GM23248 (cell line): ENCODE measurements around the gene TMEM178B. TPM values are rescaled to one million over a fixed set of nuclear protein-coding genes. Genes with fewer than 3 reads are reported as not detected.

Experiments used
- DNase-seq: peaks from one replicate; pipeline ENCODE4 v3.0.0-alpha.2; 2015
- H2AFZ ChIP-seq: fragments of 200-600 bp; sonication (generic); 2 replicates; pipeline ENCODE4 v1.6.1; 2016; ENCODE audit warnings: antibody characterized with exemption
- H3F3A ChIP-seq: fragments of 200-600 bp; sonication (generic); 2 replicates; pipeline ENCODE4 v1.6.1; 2016; ENCODE audit warnings: mild to moderate bottlenecking, antibody characterized with exemption, mixed run types; ENCODE audit not compliant: insufficient read depth
- H3K27ac ChIP-seq: fragments of 200-600 bp; sonication (generic); 2 replicates; pipeline ENCODE4 v1.5.1; 2016; ENCODE audit warnings: mild to moderate bottlenecking
- H3K27me3 ChIP-seq: fragments of 200-600 bp; sonication (generic); replicated peaks from 2 replicates; pipeline ENCODE4 v1.6.1; 2016; ENCODE audit warnings: mild to moderate bottlenecking; ENCODE audit not compliant: insufficient read depth
- H3K36me3 ChIP-seq: fragments of 200-600 bp; sonication (generic); 2 replicates; pipeline ENCODE4 v1.6.1; 2016; ENCODE audit warnings: low read depth, mild to moderate bottlenecking
- H3K4me1 ChIP-seq: fragments of 200-600 bp; sonication (generic); 2 replicates; pipeline ENCODE4 v1.6.1; 2016; ENCODE audit warnings: mild to moderate bottlenecking; ENCODE audit not compliant: insufficient read depth
- H3K4me2 ChIP-seq: fragments of 200-600 bp; sonication (generic); one replicate; pipeline ENCODE4 v1.6.1; 2016; ENCODE audit warnings: mild to moderate bottlenecking; ENCODE audit not compliant: unreplicated experiment
- H3K4me3 ChIP-seq: fragments of 200-600 bp; sonication (generic); 2 replicates; pipeline ENCODE4 v1.5.1; 2016; ENCODE audit warnings: mild to moderate bottlenecking
- H3K79me2 ChIP-seq: fragments of 200-600 bp; sonication (generic); 2 replicates; pipeline ENCODE4 v1.6.1; 2016; ENCODE audit warnings: mild to moderate bottlenecking; ENCODE audit not compliant: insufficient read depth
- H3K9ac ChIP-seq: fragments of 200-600 bp; sonication (generic); 2 replicates; pipeline ENCODE4 v1.6.1; 2016; ENCODE audit warnings: mild to moderate bottlenecking
- H3K9me2 ChIP-seq: fragments of 200-600 bp; sonication (generic); 2 replicates; pipeline ENCODE4 v1.6.1; 2016; ENCODE audit warnings: mixed run types, mild to moderate bottlenecking, moderate library complexity; ENCODE audit not compliant: insufficient read depth
- H3K9me3 ChIP-seq: fragments of 200-600 bp; sonication (generic); one replicate; pipeline ENCODE4 v1.6.1; 2017; ENCODE audit warnings: low read depth
- H4K20me1 ChIP-seq: fragments of 200-600 bp; sonication (generic); 2 replicates; pipeline ENCODE4 v1.6.0; 2016; ENCODE audit not compliant: insufficient read depth
- EZH2 ChIP-seq: fragments of 200-600 bp; sonication (generic); IDR thresholded peaks from 2 replicates; pipeline ENCODE4 v1.6.1; 2018; ENCODE audit warnings: antibody characterized with exemption, mild to moderate bottlenecking; ENCODE audit not compliant: insufficient read depth, poor library complexity, severe bottlenecking
- EZH2phosphoT487 ChIP-seq: fragments of 200-600 bp; sonication (generic); IDR thresholded peaks from 2 replicates; pipeline ENCODE4 v1.6.1; 2018; ENCODE audit warnings: antibody characterized with exemption, moderate library complexity, mild to moderate bottlenecking, low read depth; ENCODE audit not compliant: insufficient read depth
- WGBS, 2 experiments: methylation state at CpG; one replicate each; pipeline ENCODE4 v1.1.6; 2015 to 2017; ENCODE audit warnings: low lambda C conversion rate in 2 of 2, low coverage in 1 of 2; ENCODE audit errors: missing lambda C conversion rate in 2 of 2; 5-methylcytosine and 5-hydroxymethylcytosine counted together
- in situ Hi-C: fragments of 300-500 bp; cut with MboI; formaldehyde crosslinking; loops from 2 replicates; pipeline ENCODE4 v1.15.0; 2020
- polyA plus RNA-seq: library from polyadenylated mRNA; unstranded; fragments of >200 nt; fragmentation: Nextera tagmentation; extraction: Ambion mirVana; gene quantifications from 2 replicates; pipeline ENCODE4 v1.2.1, GENCODE V29; 2016
- total RNA-seq: library from RNA; depleted of rRNA; stranded (reverse); fragments of >200 nt; shearing (Covaris generic); gene quantifications from 2 replicates; pipeline ENCODE4 v1.2.3, GENCODE V29; 2014

TMEM178B gene
- total and polyA plus RNA-seq, 2 experiments from 2014 or later = 0.05 to 0.22 TPM

DNA sequence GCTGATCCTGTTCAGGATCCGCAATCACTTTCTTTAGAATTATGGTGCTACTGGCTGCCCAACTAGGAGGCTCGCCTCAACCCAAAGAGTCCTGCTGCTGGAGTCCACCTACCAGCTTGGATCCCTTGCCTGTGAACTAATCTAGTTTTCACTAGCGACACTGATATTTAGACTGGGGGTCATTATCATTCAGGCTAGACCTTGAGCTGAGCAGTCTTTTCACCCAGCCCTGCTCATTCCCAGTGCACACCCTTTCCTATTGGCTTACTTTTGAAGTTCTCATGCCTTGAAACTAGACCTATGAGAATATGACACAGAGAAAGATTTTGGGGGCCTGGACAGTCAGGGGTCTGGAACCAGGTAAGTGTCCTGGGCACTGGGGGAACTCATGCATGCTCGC is 107.9 kb downstream of the TMEM178B start:
- Histone ChIP-seq H3K9ac (no peak overlapping the region), H3K9me2 (no peaks in the 10 kb centered on the region), H2AFZ (no peak overlapping the region), H3K4me1 (no peaks in the 10 kb centered on the region), H3F3A (no peaks in the 10 kb centered on the region), H3K27ac (no peak overlapping the region), H3K4me3 (no peak overlapping the region), H3K79me2 (no peaks in the 10 kb centered on the region), H3K9me3 (no peaks in the 10 kb centered on the region), H3K4me2 (no peak overlapping the region), H3K36me3 (no peaks in the 10 kb centered on the region), H4K20me1 (no peaks in the 10 kb centered on the region), H3K27me3 (no peaks in the 10 kb centered on the region)
- TF ChIP-seq EZH2 (no peak), EZH2phosphoT487 (no peak)
- DNase-seq = no peak
- in situ Hi-C loops = no loop called here
- 34 to 38% methylated on average over 4 of the region's 4 CpGs for WGBS, 2 experiments

DNA sequence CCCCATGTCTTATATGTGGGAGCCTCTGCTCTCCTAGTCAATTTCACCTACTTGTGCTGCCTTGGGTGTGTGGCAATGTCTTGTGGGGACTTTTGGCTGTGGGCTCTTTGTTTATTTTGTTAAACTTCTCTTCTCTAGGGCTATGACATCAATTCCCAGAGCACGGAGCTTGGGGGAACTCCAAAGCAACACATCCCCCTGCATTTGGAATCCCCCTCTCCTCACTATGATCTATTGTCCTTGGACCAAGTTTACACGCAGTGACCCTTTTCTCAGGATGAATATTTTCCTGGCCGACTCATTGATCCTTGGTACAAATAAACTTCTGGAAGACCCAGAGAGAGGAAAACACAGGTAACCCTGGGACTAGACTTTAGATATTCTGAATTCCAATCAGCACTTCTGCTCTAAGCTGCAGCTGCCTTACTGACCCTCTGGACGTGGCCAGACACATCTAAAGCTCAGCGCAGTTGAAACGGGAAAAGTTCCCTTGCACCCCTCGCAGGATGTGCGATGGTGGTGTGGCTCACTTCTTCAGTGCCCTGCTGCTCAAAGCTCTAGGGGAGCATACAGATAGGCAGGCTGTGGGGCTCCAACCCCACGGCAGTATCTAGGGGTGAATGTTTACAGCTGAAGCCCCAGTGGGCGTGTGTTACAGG is 110.8 kb downstream of the TMEM178B start:
- Histone ChIP-seq H3K4me1 (no peaks in the 10 kb centered on the region), H3K27ac (no peak overlapping the region), H3K79me2 (no peaks in the 10 kb centered on the region), H2AFZ (no peak overlapping the region), H3K9ac (no peak overlapping the region), H4K20me1 (no peaks in the 10 kb centered on the region), H3K4me2 (no peak overlapping the region), H3K27me3 (no peaks in the 10 kb centered on the region), H3K4me3 (no peak overlapping the region), H3F3A (no peaks in the 10 kb centered on the region), H3K9me2 (no peaks in the 10 kb centered on the region), H3K9me3 (no peaks in the 10 kb centered on the region), H3K36me3 (no peaks in the 10 kb centered on the region)
- no peak for TF ChIP-seq EZH2
- no peak for TF ChIP-seq EZH2phosphoT487
- in situ Hi-C loops = no loop called here
- DNase-seq = no peak
- WGBS, 2 experiments = 30 to 31% methylated on average over 10 of the region's 10 CpGs

DNA sequence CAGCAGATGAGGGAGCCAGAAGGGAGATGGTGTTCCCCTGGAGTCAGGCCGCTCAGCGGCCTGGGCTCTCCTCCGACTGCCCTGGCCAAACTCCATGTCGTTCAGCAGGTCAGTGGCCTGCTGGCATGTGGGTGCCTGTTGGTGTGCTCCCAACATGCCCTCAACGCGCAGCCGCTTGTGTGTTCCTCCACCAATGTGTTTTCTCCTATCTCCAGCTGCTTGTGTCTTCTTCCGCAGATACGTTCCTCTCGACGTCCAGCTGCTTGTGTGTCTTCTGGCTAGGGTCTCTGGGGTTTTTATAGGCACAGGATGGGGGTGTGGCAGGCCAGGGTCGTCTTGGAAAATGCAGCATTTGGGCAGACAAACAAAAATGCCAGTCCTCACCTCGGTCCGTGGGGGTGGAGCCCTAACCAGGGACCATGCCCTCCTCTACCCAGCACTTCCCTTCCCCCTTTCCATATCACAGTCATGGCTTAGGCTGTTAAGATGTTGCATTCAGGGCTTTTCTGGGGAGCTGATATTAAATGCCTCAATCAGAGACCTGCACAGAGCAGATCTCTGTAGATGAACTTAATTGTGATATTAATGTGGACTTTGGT is 111.6 kb downstream of the TMEM178B start:
- H3K9ac ChIP-seq = no peak overlapping the region
- no peak for TF ChIP-seq EZH2
- no peak for TF ChIP-seq EZH2phosphoT487
- in situ Hi-C loops = no loop called here

DNA sequence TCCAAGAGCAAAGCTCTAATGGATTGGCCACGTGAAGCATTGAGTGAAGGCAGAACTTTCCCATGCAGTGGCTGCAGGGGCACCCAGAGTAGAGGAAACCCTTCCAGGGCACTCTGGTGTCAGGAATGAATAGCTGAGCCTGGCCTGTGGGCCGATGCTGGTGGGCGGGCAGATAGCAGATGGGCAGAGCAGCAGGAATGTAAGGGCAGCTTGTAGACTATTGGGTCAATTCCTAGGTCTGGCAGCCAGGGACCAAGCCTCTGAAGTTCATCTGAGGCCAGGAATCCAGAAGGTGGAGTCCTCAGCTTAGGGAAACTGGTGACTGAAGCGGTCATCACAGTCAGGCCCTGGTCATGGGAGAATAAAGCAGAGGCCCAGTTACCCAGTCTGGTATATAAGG is 115.4 kb downstream of the TMEM178B start:
- no peaks in the 10 kb centered on the region for H3K4me1 ChIP-seq
- no peaks in the 10 kb centered on the region for H3K27me3 ChIP-seq
- TF ChIP-seq EZH2 = no peak
- no peak for TF ChIP-seq EZH2phosphoT487
- no peaks in the 10 kb centered on the region for H3F3A ChIP-seq
- no peaks in the 10 kb centered on the region for H4K20me1 ChIP-seq
- no peak overlapping the region for H3K9ac ChIP-seq
- no peak overlapping the region for H3K4me3 ChIP-seq
- H3K79me2 ChIP-seq = no peaks in the 10 kb centered on the region
- H3K27ac ChIP-seq = no peak overlapping the region
- no peak overlapping the region for H3K4me2 ChIP-seq
- H3K9me2 ChIP-seq = no peaks in the 10 kb centered on the region
- 24 to 32% methylated on average over 4 of the region's 4 CpGs for WGBS, 2 experiments
- H3K36me3 ChIP-seq = no peaks in the 10 kb centered on the region
- in situ Hi-C loops = no loop called here
- H2AFZ ChIP-seq = no peak overlapping the region
- H3K9me3 ChIP-seq = no peaks in the 10 kb centered on the region
- no peak for DNase-seq

More for the DNA sequence above, 111.6 kb downstream of the TMEM178B start:
- Histone ChIP-seq H3K4me2 (no peak overlapping the region), H4K20me1 (no peaks in the 10 kb centered on the region), H3K27ac (no peak overlapping the region), H3K9me2 (no peaks in the 10 kb centered on the region), H3K79me2 (no peaks in the 10 kb centered on the region), H3K27me3 (no peaks in the 10 kb centered on the region), H3K9me3 (no peaks in the 10 kb centered on the region), H3K4me1 (no peaks in the 10 kb centered on the region), H3K4me3 (no peak overlapping the region), H3K36me3 (no peaks in the 10 kb centered on the region), H3F3A (no peaks in the 10 kb centered on the region), H2AFZ (no peak overlapping the region)
- DNase-seq = no peak
- 52 to 58% methylated on average over 14 of the region's 14 CpGs for WGBS, 2 experiments
